ENCODE results near the gene RABGEF1.

- TF ChIP-seq, protein P1, sequence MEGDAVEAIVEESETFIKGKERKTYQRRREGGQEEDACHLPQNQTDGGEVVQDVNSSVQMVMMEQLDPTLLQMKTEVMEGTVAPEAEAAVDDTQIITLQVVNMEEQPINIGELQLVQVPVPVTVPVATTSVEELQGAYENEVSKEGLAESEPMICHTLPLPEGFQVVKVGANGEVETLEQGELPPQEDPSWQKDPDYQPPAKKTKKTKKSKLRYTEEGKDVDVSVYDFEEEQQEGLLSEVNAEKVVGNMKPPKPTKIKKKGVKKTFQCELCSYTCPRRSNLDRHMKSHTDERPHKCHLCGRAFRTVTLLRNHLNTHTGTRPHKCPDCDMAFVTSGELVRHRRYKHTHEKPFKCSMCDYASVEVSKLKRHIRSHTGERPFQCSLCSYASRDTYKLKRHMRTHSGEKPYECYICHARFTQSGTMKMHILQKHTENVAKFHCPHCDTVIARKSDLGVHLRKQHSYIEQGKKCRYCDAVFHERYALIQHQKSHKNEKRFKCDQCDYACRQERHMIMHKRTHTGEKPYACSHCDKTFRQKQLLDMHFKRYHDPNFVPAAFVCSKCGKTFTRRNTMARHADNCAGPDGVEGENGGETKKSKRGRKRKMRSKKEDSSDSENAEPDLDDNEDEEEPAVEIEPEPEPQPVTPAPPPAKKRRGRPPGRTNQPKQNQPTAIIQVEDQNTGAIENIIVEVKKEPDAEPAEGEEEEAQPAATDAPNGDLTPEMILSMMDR (IDR thresholded peaks at IDR 0.05) = no peak
- no peak for TF ChIP-seq POLR2AphosphoS5 (IDR thresholded peaks at IDR 0.05)
These were observed 11.4 kb downstream of the RABGEF1 start for GRCh38 chr7:66751945-66752344.
